Measurements from ENCODE around the gene POU3F1. TPM values are rescaled to one million over a fixed set of nuclear protein-coding genes. Genes with fewer than 3 reads are reported as not detected.

POU3F1 gene
- total RNA-seq, 1 donor from 2014 or later: 10.7 TPM

Small RNAs within 50 kb of the gene (microRNA-seq; reads per million reads assigned to microRNA genes)
- gene MIR3659: 120 reads per million, percentile 62 among the genes with 10 or more reads in this experiment

Other genes starting within 250 kb of the POU3F1 start
- 37.3 and 40.0 TPM in 2 replicates for gene C1orf122, start 239.0 kb downstream of the POU3F1 start, total RNA-seq
- gene YRDC, start 238.6 kb downstream of the POU3F1 start, total RNA-seq: 17.0 and 17.6 TPM in 2 replicates
- gene MTF1, start 187.2 kb downstream of the POU3F1 start, total RNA-seq: 15.7 and 19.9 TPM in 2 replicates
- 18.8 and 19.1 TPM in 2 replicates for gene INPP5B, start 99.7 kb downstream of the POU3F1 start, total RNA-seq
- 113 and 119 TPM in 2 replicates for gene SF3A3, start 56.8 kb downstream of the POU3F1 start, total RNA-seq
- gene FHL3, start 41.3 kb downstream of the POU3F1 start, total RNA-seq: 21.2 and 22.4 TPM in 2 replicates
- 41.2 and 44.5 TPM in 2 replicates for gene UTP11, start 34.1 kb downstream of the POU3F1 start, total RNA-seq

All from neural crest cell (in vitro differentiated cells).